ENCODE results near the gene USP31.

The USP31 gene

GRCh38 chr16:23125277-23125676, 24.0 kb downstream of the USP31 start:
- no peak for TF ChIP-seq CTCF (conservative IDR thresholded peaks at IDR 0.05; ENCODE audit: low read depth, low read length)
- no peak for DNase-seq (ENCODE audit: low read depth)
- H3K4me3 ChIP-seq (ENCODE audit: low read length): no peak overlapping the region

- no peak overlapping the region for H3K4me3 ChIP-seq (ENCODE audit: low read length)
- no peak for DNase-seq (ENCODE audit: low read depth)
- no peak for TF ChIP-seq CTCF (conservative IDR thresholded peaks at IDR 0.05; ENCODE audit: low read depth, low read length)
Observed at GRCh38 chr16:23124315-23124714, 24.9 kb downstream of the USP31 start.

GRCh38 chr16:23122144-23122543, 27.1 kb downstream of the USP31 start:
- H3K4me3 ChIP-seq (ENCODE audit: low read length): no peak overlapping the region
- DNase-seq (ENCODE audit: low read depth): no peak
- no peak for TF ChIP-seq CTCF (conservative IDR thresholded peaks at IDR 0.05; ENCODE audit: low read depth, low read length)

- H3K4me3 ChIP-seq (ENCODE audit: low read length): no peak overlapping the region
- no peak for TF ChIP-seq CTCF (conservative IDR thresholded peaks at IDR 0.05; ENCODE audit: low read depth, low read length)
- no peak for DNase-seq (ENCODE audit: low read depth)
Observed at GRCh38 chr16:23121024-23121423, 28.2 kb downstream of the USP31 start.

GRCh38 chr16:23120562-23120961, 28.7 kb downstream of the USP31 start:
- no peak overlapping the region for H3K4me3 ChIP-seq (ENCODE audit: low read length)
- TF ChIP-seq CTCF (conservative IDR thresholded peaks at IDR 0.05; ENCODE audit: low read depth, low read length): no peak
- no peak for DNase-seq (ENCODE audit: low read depth)

GRCh38 chr16:23119570-23119969, 29.7 kb downstream of the USP31 start:
- TF ChIP-seq CTCF (conservative IDR thresholded peaks at IDR 0.05; ENCODE audit: low read depth, low read length): no peak

GRCh38 chr16:23114131-23114904, 34.9 kb downstream of the USP31 start:
- DNase-seq (ENCODE audit: low read depth): no peak
- no peak for TF ChIP-seq CTCF (conservative IDR thresholded peaks at IDR 0.05; ENCODE audit: low read depth, low read length)

More at GRCh38 chr16:23119570-23119969, 29.7 kb downstream of the USP31 start:
- no peak overlapping the region for H3K4me3 ChIP-seq (ENCODE audit: low read length)
- DNase-seq (ENCODE audit: low read depth): no peak

More at GRCh38 chr16:23114131-23114904, 34.9 kb downstream of the USP31 start:
- H3K4me3 ChIP-seq (ENCODE audit: low read length): no peak overlapping the region
